GM23338 (cell line): ENCODE results near the gene ZNF546. TPM values are rescaled to one million over a fixed set of nuclear protein-coding genes. Genes with fewer than 3 reads are reported as not detected.

Source experiments
- ATAC-seq: fragments of 200-7000 bp; cut with Tn5 transposase; 3 replicates; pipeline ENCODE4 v1.9.1; 2020
- DNase-seq: peaks from one replicate; pipeline ENCODE4 v3.0.0-alpha.2; 2015; ENCODE audit warnings: low spot score
- H2AFZ ChIP-seq: fragments of 200-600 bp; sonication (generic); 2 replicates; pipeline ENCODE4 v1.8.0; 2016; ENCODE audit warnings: antibody characterized with exemption, mild to moderate bottlenecking, moderate library complexity
- H3F3A ChIP-seq: fragments of 200-600 bp; sonication (generic); replicated peaks from 2 replicates; pipeline ENCODE4 v1.8.0; 2017; ENCODE audit warnings: antibody characterized with exemption, mixed run types, low read depth
- H3K27ac ChIP-seq: fragments of 200-600 bp; sonication (generic); 2 replicates; pipeline ENCODE4 v1.6.1; 2016; ENCODE audit warnings: low read depth
- H3K27me3 ChIP-seq: fragments of 200-600 bp; sonication (generic); 2 replicates; pipeline ENCODE4 v1.8.0; 2016; ENCODE audit warnings: mild to moderate bottlenecking, mixed run types, moderate library complexity; ENCODE audit not compliant: insufficient read depth
- H3K36me3 ChIP-seq: fragments of 200-600 bp; sonication (generic); 2 replicates; pipeline ENCODE4 v1.8.0; 2016; ENCODE audit warnings: mild to moderate bottlenecking; ENCODE audit not compliant: insufficient read depth
- H3K4me1 ChIP-seq: fragments of 200-600 bp; sonication (generic); 2 replicates; pipeline ENCODE4 v1.8.0; 2016; ENCODE audit warnings: mild to moderate bottlenecking, moderate library complexity; ENCODE audit not compliant: insufficient read depth
- H3K4me2 ChIP-seq: fragments of 200-600 bp; sonication (generic); 2 replicates; pipeline ENCODE4 v1.7.1; 2017; ENCODE audit warnings: mixed run types
- H3K4me3 ChIP-seq: fragments of 200-600 bp; sonication (generic); 2 replicates; pipeline ENCODE4 v1.6.1; 2016; ENCODE audit warnings: mixed run types
- H3K79me2 ChIP-seq: fragments of 200-600 bp; sonication (generic); replicated peaks from 2 replicates; pipeline ENCODE4 v1.8.0; 2017; ENCODE audit warnings: mild to moderate bottlenecking; ENCODE audit not compliant: insufficient read depth
- H3K9me2 ChIP-seq: fragments of 200-600 bp; sonication (generic); 2 replicates; pipeline ENCODE4 v1.8.0; 2017; ENCODE audit not compliant: insufficient read depth
- H4K20me1 ChIP-seq: fragments of 200-600 bp; sonication (generic); replicated peaks from 2 replicates; pipeline ENCODE4 v1.8.0; 2017; ENCODE audit warnings: mild to moderate bottlenecking; ENCODE audit not compliant: insufficient read depth
- H3K27ac Mint-ChIP-seq: 2 replicates; pipeline ENCODE4 v1.8.0; 2020; ENCODE audit warnings: inconsistent platforms, mild to moderate bottlenecking, moderate library complexity, mixed read lengths
- H3K27me3 Mint-ChIP-seq: 3 replicates; pipeline ENCODE4 v1.8.0; 2022; ENCODE audit warnings: low read depth, mild to moderate bottlenecking, moderate library complexity, mixed read lengths, inconsistent platforms; ENCODE audit not compliant: insufficient read depth, poor library complexity
- H3K36me3 Mint-ChIP-seq: 3 replicates; pipeline ENCODE4 v1.8.0; 2021; ENCODE audit warnings: low read depth, mild to moderate bottlenecking, inconsistent platforms, moderate library complexity, mixed read lengths
- H3K4me1 Mint-ChIP-seq: 3 replicates; pipeline ENCODE4 v1.8.0; 2020; ENCODE audit warnings: mild to moderate bottlenecking, inconsistent platforms, mixed read lengths
- H3K4me3 Mint-ChIP-seq: 3 replicates; pipeline ENCODE4 v1.8.0; 2021; ENCODE audit warnings: moderate library complexity, mild to moderate bottlenecking, inconsistent platforms, mixed read lengths
- H3K9me3 Mint-ChIP-seq: 3 replicates; pipeline ENCODE4 v1.8.0; 2020; ENCODE audit warnings: moderate library complexity, mild to moderate bottlenecking, inconsistent platforms, mixed read lengths
- CREB1 ChIP-seq: fragments of 250-450 bp; sonication (Bioruptor Pico); IDR thresholded peaks from 2 replicates; pipeline ENCODE4 v1.5.0; 2020; ENCODE audit warnings: low read depth, mild to moderate bottlenecking, moderate library complexity
- ETS1 ChIP-seq: IDR thresholded peaks from 2 replicates; pipeline ENCODE4 v1.6.1; 2016; ENCODE audit warnings: antibody characterized with exemption
- EZH2 ChIP-seq: fragments of 200-600 bp; sonication (generic); IDR thresholded peaks from one replicate; pipeline ENCODE4 v1.8.0; 2017; ENCODE audit warnings: antibody characterized with exemption, mild to moderate bottlenecking, low read depth; ENCODE audit not compliant: unreplicated experiment
- EZH2phosphoT487 ChIP-seq: fragments of 200-600 bp; sonication (generic); IDR thresholded peaks from one replicate; pipeline ENCODE4 v1.8.1; 2018; ENCODE audit warnings: antibody characterized with exemption; ENCODE audit not compliant: unreplicated experiment
- JUNB ChIP-seq: IDR thresholded peaks from one replicate; pipeline ENCODE4 v1.6.1; 2016; ENCODE audit warnings: antibody characterized with exemption; ENCODE audit not compliant: unreplicated experiment
- NANOG ChIP-seq: IDR thresholded peaks from 2 replicates; pipeline ENCODE4 v1.6.1; 2016; ENCODE audit warnings: antibody characterized with exemption, borderline replicate concordance
- POLR2AphosphoS5 ChIP-seq: IDR thresholded peaks from 2 replicates; pipeline ENCODE4 v1.6.1; 2016; ENCODE audit warnings: antibody characterized with exemption, low read depth
- STAT1 ChIP-seq: IDR thresholded peaks from one replicate; pipeline ENCODE4 v1.6.1; 2016; ENCODE audit warnings: antibody characterized with exemption; ENCODE audit not compliant: unreplicated experiment
- ZNF114 ChIP-seq: fragments of 250-450 bp; sonication (Bioruptor Pico); IDR thresholded peaks from 2 replicates; pipeline ENCODE4 v1.5.0; 2020; ENCODE audit warnings: mild to moderate bottlenecking, moderate library complexity
- polyA plus RNA-seq: library from polyadenylated mRNA; unstranded; fragments of >200 nt; fragmentation: Nextera tagmentation; extraction: Ambion mirVana; gene quantifications from 2 replicates; pipeline ENCODE4 v1.2.1, GENCODE V29; 2016
- total RNA-seq: library from RNA; depleted of rRNA; stranded (reverse); fragments of >200 nt; shearing (Covaris generic); gene quantifications from 2 replicates; pipeline ENCODE4 v1.2.3, GENCODE V29; 2014
- TF ChIP-seq, protein P1 (sequence below): fragments of 250-450 bp; sonication (Bioruptor Pico); IDR thresholded peaks from 2 replicates; pipeline ENCODE4 v1.5.0; 2020; ENCODE audit warnings: mild to moderate bottlenecking, moderate library complexity
- TF ChIP-seq, protein P2 (sequence below): IDR thresholded peaks from one replicate; pipeline ENCODE4 v1.6.1; 2018; ENCODE audit warnings: antibody characterized with exemption; ENCODE audit not compliant: unreplicated experiment

The ZNF546 gene
- total and polyA plus RNA-seq, 2 experiments from 2014 or later: 0.38 to 0.95 TPM

GRCh38 chr19:39994361-39994760 lies 2.5 kb upstream of the ZNF546 start:
- H3K27me3 Mint-ChIP-seq: peaks cover 2% of the 10 kb centered on the region
- no peak for DNase-seq
- no peak overlapping the region for H3K27ac Mint-ChIP-seq
- Histone ChIP-seq H3K36me3 (0 out of 2 replicates have a peak, but pooled peaks cover 5% of the 10 kb centered on the region), H2AFZ (no peak overlapping the region), H3K9me2 (no peaks in the 10 kb centered on the region), H3F3A (no peaks in the 10 kb centered on the region; the same call in 1 of the 2 replicates), H4K20me1 (peaks cover 5% of the 10 kb centered on the region; the same call in 1 of the 2 replicates), H3K4me2 (no peak overlapping the region), H3K27me3 (no peaks in the 10 kb centered on the region), H3K79me2 (peaks cover 44% of the 10 kb centered on the region), H3K4me1 (no peaks in the 10 kb centered on the region; the same call in 1 of the 2 replicates), H3K27ac (no peak overlapping the region), H3K4me3 (no peak overlapping the region)
- peaks cover 21% of the 10 kb centered on the region for H3K36me3 Mint-ChIP-seq
- H3K4me1 Mint-ChIP-seq: peaks cover 9% of the 10 kb centered on the region; the same call in 1 of the 3 replicates
- ATAC-seq: no peak
- no peak overlapping the region for H3K4me3 Mint-ChIP-seq
- peaks cover 28% of the 10 kb centered on the region for H3K9me3 Mint-ChIP-seq
- TF ChIP-seq NANOG: no peak
- TF ChIP-seq STAT1: no peak
- no peak for TF ChIP-seq POLR2AphosphoS5
- TF ChIP-seq CREB1 (CRISPR knock-in tag): no peak
- TF ChIP-seq JUNB: no peak
- no peak for TF ChIP-seq ETS1
- no peak for TF ChIP-seq EZH2phosphoT487
- TF ChIP-seq EZH2: no peak
- no peak for TF ChIP-seq ZNF114 (CRISPR knock-in tag)
- TF ChIP-seq, protein P1, sequence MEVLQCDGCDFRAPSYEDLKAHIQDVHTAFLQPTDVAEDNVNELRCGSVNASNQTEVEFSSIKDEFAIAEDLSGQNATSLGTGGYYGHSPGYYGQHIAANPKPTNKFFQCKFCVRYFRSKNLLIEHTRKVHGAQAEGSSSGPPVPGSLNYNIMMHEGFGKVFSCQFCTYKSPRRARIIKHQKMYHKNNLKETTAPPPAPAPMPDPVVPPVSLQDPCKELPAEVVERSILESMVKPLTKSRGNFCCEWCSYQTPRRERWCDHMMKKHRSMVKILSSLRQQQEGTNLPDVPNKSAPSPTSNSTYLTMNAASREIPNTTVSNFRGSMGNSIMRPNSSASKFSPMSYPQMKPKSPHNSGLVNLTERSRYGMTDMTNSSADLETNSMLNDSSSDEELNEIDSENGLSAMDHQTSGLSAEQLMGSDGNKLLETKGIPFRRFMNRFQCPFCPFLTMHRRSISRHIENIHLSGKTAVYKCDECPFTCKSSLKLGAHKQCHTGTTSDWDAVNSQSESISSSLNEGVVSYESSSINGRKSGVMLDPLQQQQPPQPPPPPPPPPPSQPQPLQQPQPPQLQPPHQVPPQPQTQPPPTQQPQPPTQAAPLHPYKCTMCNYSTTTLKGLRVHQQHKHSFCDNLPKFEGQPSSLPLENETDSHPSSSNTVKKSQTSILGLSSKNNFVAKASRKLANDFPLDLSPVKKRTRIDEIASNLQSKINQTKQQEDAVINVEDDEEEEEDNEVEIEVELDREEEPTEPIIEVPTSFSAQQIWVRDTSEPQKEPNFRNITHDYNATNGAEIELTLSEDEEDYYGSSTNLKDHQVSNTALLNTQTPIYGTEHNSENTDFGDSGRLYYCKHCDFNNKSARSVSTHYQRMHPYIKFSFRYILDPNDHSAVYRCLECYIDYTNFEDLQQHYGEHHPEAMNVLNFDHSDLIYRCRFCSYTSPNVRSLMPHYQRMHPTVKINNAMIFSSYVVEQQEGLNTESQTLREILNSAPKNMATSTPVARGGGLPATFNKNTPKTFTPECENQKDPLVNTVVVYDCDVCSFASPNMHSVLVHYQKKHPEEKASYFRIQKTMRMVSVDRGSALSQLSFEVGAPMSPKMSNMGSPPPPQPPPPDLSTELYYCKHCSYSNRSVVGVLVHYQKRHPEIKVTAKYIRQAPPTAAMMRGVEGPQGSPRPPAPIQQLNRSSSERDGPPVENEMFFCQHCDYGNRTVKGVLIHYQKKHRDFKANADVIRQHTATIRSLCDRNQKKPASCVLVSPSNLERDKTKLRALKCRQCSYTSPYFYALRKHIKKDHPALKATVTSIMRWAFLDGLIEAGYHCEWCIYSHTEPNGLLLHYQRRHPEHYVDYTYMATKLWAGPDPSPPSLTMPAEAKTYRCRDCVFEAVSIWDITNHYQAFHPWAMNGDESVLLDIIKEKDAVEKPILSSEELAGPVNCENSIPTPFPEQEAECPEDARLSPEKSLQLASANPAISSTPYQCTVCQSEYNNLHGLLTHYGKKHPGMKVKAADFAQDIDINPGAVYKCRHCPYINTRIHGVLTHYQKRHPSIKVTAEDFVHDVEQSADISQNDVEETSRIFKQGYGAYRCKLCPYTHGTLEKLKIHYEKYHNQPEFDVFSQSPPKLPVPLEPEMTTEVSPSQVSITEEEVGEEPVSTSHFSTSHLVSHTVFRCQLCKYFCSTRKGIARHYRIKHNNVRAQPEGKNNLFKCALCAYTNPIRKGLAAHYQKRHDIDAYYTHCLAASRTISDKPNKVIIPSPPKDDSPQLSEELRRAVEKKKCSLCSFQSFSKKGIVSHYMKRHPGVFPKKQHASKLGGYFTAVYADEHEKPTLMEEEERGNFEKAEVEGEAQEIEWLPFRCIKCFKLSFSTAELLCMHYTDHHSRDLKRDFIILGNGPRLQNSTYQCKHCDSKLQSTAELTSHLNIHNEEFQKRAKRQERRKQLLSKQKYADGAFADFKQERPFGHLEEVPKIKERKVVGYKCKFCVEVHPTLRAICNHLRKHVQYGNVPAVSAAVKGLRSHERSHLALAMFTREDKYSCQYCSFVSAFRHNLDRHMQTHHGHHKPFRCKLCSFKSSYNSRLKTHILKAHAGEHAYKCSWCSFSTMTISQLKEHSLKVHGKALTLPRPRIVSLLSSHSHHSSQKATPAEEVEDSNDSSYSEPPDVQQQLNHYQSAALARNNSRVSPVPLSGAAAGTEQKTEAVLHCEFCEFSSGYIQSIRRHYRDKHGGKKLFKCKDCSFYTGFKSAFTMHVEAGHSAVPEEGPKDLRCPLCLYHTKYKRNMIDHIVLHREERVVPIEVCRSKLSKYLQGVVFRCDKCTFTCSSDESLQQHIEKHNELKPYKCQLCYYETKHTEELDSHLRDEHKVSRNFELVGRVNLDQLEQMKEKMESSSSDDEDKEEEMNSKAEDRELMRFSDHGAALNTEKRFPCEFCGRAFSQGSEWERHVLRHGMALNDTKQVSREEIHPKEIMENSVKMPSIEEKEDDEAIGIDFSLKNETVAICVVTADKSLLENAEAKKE (CRISPR knock-in tag): no peak
- TF ChIP-seq, protein P2, sequence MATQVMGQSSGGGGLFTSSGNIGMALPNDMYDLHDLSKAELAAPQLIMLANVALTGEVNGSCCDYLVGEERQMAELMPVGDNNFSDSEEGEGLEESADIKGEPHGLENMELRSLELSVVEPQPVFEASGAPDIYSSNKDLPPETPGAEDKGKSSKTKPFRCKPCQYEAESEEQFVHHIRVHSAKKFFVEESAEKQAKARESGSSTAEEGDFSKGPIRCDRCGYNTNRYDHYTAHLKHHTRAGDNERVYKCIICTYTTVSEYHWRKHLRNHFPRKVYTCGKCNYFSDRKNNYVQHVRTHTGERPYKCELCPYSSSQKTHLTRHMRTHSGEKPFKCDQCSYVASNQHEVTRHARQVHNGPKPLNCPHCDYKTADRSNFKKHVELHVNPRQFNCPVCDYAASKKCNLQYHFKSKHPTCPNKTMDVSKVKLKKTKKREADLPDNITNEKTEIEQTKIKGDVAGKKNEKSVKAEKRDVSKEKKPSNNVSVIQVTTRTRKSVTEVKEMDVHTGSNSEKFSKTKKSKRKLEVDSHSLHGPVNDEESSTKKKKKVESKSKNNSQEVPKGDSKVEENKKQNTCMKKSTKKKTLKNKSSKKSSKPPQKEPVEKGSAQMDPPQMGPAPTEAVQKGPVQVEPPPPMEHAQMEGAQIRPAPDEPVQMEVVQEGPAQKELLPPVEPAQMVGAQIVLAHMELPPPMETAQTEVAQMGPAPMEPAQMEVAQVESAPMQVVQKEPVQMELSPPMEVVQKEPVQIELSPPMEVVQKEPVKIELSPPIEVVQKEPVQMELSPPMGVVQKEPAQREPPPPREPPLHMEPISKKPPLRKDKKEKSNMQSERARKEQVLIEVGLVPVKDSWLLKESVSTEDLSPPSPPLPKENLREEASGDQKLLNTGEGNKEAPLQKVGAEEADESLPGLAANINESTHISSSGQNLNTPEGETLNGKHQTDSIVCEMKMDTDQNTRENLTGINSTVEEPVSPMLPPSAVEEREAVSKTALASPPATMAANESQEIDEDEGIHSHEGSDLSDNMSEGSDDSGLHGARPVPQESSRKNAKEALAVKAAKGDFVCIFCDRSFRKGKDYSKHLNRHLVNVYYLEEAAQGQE: no peak
